Activated CD4-positive, alpha-beta memory T cell treated with anti-CD3 and anti-CD28 coated beads, Interleukin-2, amount 10 ng/mL, durations not matched to agents 7 days and 5 days (primary cell): ENCODE measurements around the gene UBE4B. TPM values are rescaled to one million over a fixed set of nuclear protein-coding genes. Genes with fewer than 3 reads are reported as not detected.
"Not testable (repeated sequence)": the region's sequence is repeated elsewhere in the genome, so short reads cannot be mapped to it uniquely, and the experiment has no call there.

ENCODE experiments used
- CTCF ChIA-PET: fragments of 350-600 bp; sonication (Branson Sonifier 250); formaldehyde crosslinking; loops from one replicate; lab custom pipeline; 2021; ENCODE audit warnings: antibody characterized with exemption, inconsistent platforms; lab: Charles Lee
- POLR2A ChIA-PET: fragments of 350-600 bp; sonication (Branson Sonifier 250); formaldehyde crosslinking; loops from one replicate; lab custom pipeline; 2021; ENCODE audit warnings: antibody characterized with exemption; lab: Charles Lee
- DNase-seq: peaks from one replicate; pipeline ENCODE4 v3.0.0-alpha.2; 2020
- H3K27ac Mint-ChIP-seq: one replicate; pipeline ENCODE4 v1.8.0; 2021; ENCODE audit warnings: mild to moderate bottlenecking, mixed read lengths
- H3K27me3 Mint-ChIP-seq: one replicate; pipeline ENCODE4 v1.8.0; 2021; ENCODE audit warnings: mixed read lengths
- H3K36me3 Mint-ChIP-seq: one replicate; pipeline ENCODE4 v1.8.0; 2021; ENCODE audit warnings: low read depth, mixed read lengths
- H3K4me1 Mint-ChIP-seq: one replicate; pipeline ENCODE4 v1.8.0; 2021; ENCODE audit warnings: mixed read lengths
- H3K4me3 Mint-ChIP-seq: one replicate; pipeline ENCODE4 v1.8.0; 2021; ENCODE audit warnings: mild to moderate bottlenecking, mixed read lengths
- H3K9me3 Mint-ChIP-seq: one replicate; pipeline ENCODE4 v1.8.0; 2021; ENCODE audit warnings: mixed read lengths
- total RNA-seq, 2 experiments: library from RNA; stranded (reverse); gene quantifications; one replicate each; pipeline ENCODE4 v1.2.3, GENCODE V29; 2021

UBE4B gene
- total RNA-seq, 2 experiments from 2014 or later = 28.2 to 31.3 TPM

DNA sequence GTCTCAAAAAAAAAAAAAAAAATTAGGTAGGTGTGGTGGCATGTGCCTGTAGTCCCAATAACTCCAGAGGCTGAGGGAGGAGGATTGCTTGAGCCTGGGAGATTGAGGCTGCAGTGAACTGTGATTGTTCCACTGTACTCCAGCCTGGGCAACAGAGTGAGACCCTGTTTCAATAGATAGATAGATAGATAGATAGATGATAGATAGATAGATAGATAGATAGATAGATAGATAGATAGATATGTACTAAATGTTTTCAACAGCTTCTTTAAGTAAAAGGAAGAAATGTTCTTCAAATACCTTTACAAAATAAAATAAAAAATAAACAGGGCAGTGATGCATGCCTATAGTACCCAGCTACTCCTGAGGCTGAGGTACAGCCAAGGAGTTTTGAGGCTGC lies 187.4 kb downstream of the UBE4B start:
- CTCF ChIA-PET = interaction anchor here (3.9 kb wide), 1 partner anchor 10 kb away, joined by 28 read pairs; the partner anchor contains the start of gene KIF1B
- POLR2A ChIA-PET = interaction anchor here (0.9 to 1.8 kb wide), 2 partner anchors 10 to 50 kb away, joined by 3 to 5 read pairs; partner anchors contain the start of gene KIF1B
- no peaks in the 10 kb centered on the region for H3K9me3 Mint-ChIP-seq
- H3K36me3 Mint-ChIP-seq = peaks cover 7% of the 10 kb centered on the region
- H3K27me3 Mint-ChIP-seq = no peaks in the 10 kb centered on the region
- DNase-seq = no peak
- H3K4me3 Mint-ChIP-seq = no peak overlapping the region
- H3K27ac Mint-ChIP-seq = no peak overlapping the region
- H3K4me1 Mint-ChIP-seq = peaks cover 29% of the 10 kb centered on the region

- not testable (repeated sequence) for H3K36me3 Mint-ChIP-seq, H3K4me3 Mint-ChIP-seq, H3K27ac Mint-ChIP-seq, DNase-seq, H3K27me3 Mint-ChIP-seq, H3K9me3 Mint-ChIP-seq
- CTCF ChIA-PET = interaction anchor here (3.9 kb wide), 1 partner anchor 11 kb away, joined by 28 read pairs; the partner anchor contains the start of gene KIF1B
- POLR2A ChIA-PET = interaction anchor here (1.8 kb wide), 1 partner anchor 10 kb away, joined by 5 read pairs; the partner anchor contains the start of gene KIF1B
- H3K4me1 Mint-ChIP-seq = peaks cover 25% of the 10 kb centered on the region
These were observed 187.9 kb downstream of the UBE4B start for GRCh38 chr1:10220657-10221056.

- no peak for DNase-seq
- H3K27ac Mint-ChIP-seq = no peak overlapping the region
These were observed 192.8 kb downstream of the UBE4B start for GRCh38 chr1:10225573-10225972.

DNA sequence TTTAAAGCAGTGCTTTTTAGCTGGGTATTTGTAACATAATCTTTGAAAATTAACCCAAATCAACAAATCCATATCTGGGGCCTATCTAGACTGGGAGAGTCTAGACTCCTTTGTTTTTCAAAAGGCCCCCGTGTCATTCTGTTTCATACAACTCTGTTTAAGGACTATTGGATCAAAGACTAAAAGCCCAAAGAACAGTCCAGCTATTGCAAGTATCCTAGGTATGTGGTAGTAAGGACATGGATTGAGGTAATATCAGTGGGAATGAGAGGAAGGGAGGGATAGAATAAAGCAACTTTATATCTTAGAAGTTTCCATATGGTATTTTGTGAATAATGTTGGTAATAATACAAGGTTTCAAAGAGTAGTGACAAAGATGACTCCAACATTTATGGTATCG lies 195.8 kb downstream of the UBE4B start:
- H3K4me1 Mint-ChIP-seq = peaks cover 10% of the 10 kb centered on the region
- no peaks in the 10 kb centered on the region for H3K27me3 Mint-ChIP-seq
- CTCF ChIA-PET = interaction anchor here (2.3 kb wide), 1 partner anchor 19 kb away, joined by 7 read pairs; the partner anchor contains the start of gene KIF1B
- H3K9me3 Mint-ChIP-seq = no peaks in the 10 kb centered on the region
- DNase-seq = no peak
- peaks cover 3% of the 10 kb centered on the region for H3K36me3 Mint-ChIP-seq
- H3K4me3 Mint-ChIP-seq = no peak overlapping the region
- no peak overlapping the region for H3K27ac Mint-ChIP-seq
- POLR2A ChIA-PET = no interaction called here

More at GRCh38 chr1:10225573-10225972, 192.8 kb downstream of the UBE4B start:
- H3K9me3 Mint-ChIP-seq = no peaks in the 10 kb centered on the region
- POLR2A ChIA-PET = no interaction called here
- H3K4me1 Mint-ChIP-seq = peaks cover 8% of the 10 kb centered on the region
- H3K4me3 Mint-ChIP-seq = no peak overlapping the region
- CTCF ChIA-PET = interaction anchor here (1.1 kb wide), 1 partner anchor 16 kb away, joined by 5 read pairs; the partner anchor contains the start of gene KIF1B
- peaks cover 10% of the 10 kb centered on the region for H3K36me3 Mint-ChIP-seq
- H3K27me3 Mint-ChIP-seq = no peaks in the 10 kb centered on the region

- Mint-ChIP-seq H3K27me3 (no peaks in the 10 kb centered on the region), H3K4me1 (peaks cover 10% of the 10 kb centered on the region), H3K27ac (no peak overlapping the region), H3K36me3 (peaks cover 3% of the 10 kb centered on the region), H3K9me3 (no peaks in the 10 kb centered on the region), H3K4me3 (no peak overlapping the region)
- ChIA-PET POLR2A (no interaction called here), CTCF (interaction anchor here (2.3 kb wide), 1 partner anchor 20 kb away, joined by 7 read pairs; the partner anchor contains the start of gene KIF1B)
- DNase-seq = no peak
These were observed 197.1 kb downstream of the UBE4B start for GRCh38 chr1:10229903-10230302.

Other genes with a start within 250 kb of the UBE4B start
- 100 to 1,000 TPM in 1 of 2 experiments, 10 to 100 TPM in 1; 96.9 to 102 TPM for gene CLSTN1, start 209.0 kb upstream of the UBE4B start, total RNA-seq
- gene CTNNBIP1, start 122.7 kb upstream of the UBE4B start, total RNA-seq = 10 to 100 TPM; 10.8 to 12.7 TPM
- 10 to 100 TPM; 25.2 to 26.5 TPM for gene LZIC, start 89.6 kb upstream of the UBE4B start, total RNA-seq
- gene NMNAT1, start 89.5 kb upstream of the UBE4B start, total RNA-seq = 1 to 10 TPM; 5.6 to 6.2 TPM
- not detected for gene RBP7, start 35.7 kb upstream of the UBE4B start, total RNA-seq
- 10 to 100 TPM; 22.5 to 22.7 TPM for gene KIF1B, start 177.6 kb downstream of the UBE4B start, total RNA-seq